Neural cell (in vitro differentiated cells): ENCODE data around the gene NEDD4L. TPM values are rescaled to one million over a fixed set of nuclear protein-coding genes. Genes with fewer than 3 reads are reported as not detected.

Source experiments
- H2AFZ ChIP-seq: fragments of 200-600, 300-800 bp; sonication (generic), shearing (Covaris generic); 2 replicates; pipeline ENCODE4 v1.6.0; 2014; ENCODE audit warnings: low read depth, mild to moderate bottlenecking, antibody characterized with exemption, low read length, moderate library complexity
- H3F3A ChIP-seq: fragments of 200-600 bp; shearing (Covaris generic); 2 replicates; pipeline ENCODE4 v1.6.1; 2016; ENCODE audit warnings: mild to moderate bottlenecking, moderate library complexity, mixed read lengths, antibody characterized with exemption, low read length; ENCODE audit not compliant: insufficient read depth, poor library complexity, severe bottlenecking
- H3K27ac ChIP-seq: fragments of 200-600, 300-800 bp; sonication (generic), shearing (Covaris generic); 2 replicates; pipeline ENCODE4 v1.5.1; 2014; ENCODE audit warnings: mild to moderate bottlenecking, low read length, moderate library complexity
- H3K27me3 ChIP-seq: fragments of 300-800, 200-600 bp; sonication (generic), shearing (Covaris generic); 2 replicates; pipeline ENCODE4 v1.6.0; 2014; ENCODE audit warnings: mild to moderate bottlenecking, low read depth, low read length, moderate library complexity; ENCODE audit not compliant: insufficient read depth
- H3K36me3 ChIP-seq: fragments of 300-800, 200-600 bp; sonication (generic), shearing (Covaris generic); 2 replicates; pipeline ENCODE4 v1.5.1; 2014; ENCODE audit warnings: mild to moderate bottlenecking, antibody characterized with exemption, low read length, moderate library complexity; ENCODE audit not compliant: insufficient read depth
- H3K4me2 ChIP-seq: fragments of 300-800, 200-600 bp; sonication (generic), shearing (Covaris generic); 2 replicates; pipeline ENCODE4 v1.6.0; 2014; ENCODE audit warnings: mild to moderate bottlenecking, low read length
- H3K4me3 ChIP-seq: fragments of 300-800, 200-600 bp; sonication (generic), shearing (Covaris generic); 2 replicates; pipeline ENCODE4 v1.5.1; 2014; ENCODE audit warnings: mild to moderate bottlenecking, low read length, moderate library complexity
- H3K79me2 ChIP-seq: fragments of 200-600 bp; shearing (Covaris generic); replicated peaks from 2 replicates; pipeline ENCODE4 v1.6.0; 2014; ENCODE audit warnings: mild to moderate bottlenecking, low read length, moderate library complexity; ENCODE audit not compliant: insufficient read depth
- H3K9ac ChIP-seq: fragments of 300-800, 200-600 bp; sonication (generic), shearing (Covaris generic); 2 replicates; pipeline ENCODE4 v1.6.1; 2016; ENCODE audit warnings: mild to moderate bottlenecking, low read length, mixed read lengths
- H3K9me2 ChIP-seq: fragments of 200-600 bp; shearing (Covaris generic); 2 replicates; pipeline ENCODE4 v1.6.1; 2016; ENCODE audit warnings: mild to moderate bottlenecking, low read length, mixed read lengths; ENCODE audit not compliant: insufficient read depth
- H3K9me3 ChIP-seq: fragments of 200-600, 300-800 bp; sonication (generic), shearing (Covaris generic); 2 replicates; pipeline ENCODE4 v1.6.1; 2016; ENCODE audit warnings: mild to moderate bottlenecking, mixed run types, low read length, moderate library complexity, mixed read lengths
- H4K20me1 ChIP-seq: fragments of 200-600 bp; shearing (Covaris generic); 2 replicates; pipeline ENCODE4 v1.6.1; 2016; ENCODE audit warnings: mild to moderate bottlenecking, mixed run types; ENCODE audit not compliant: insufficient read depth
- EP300 ChIP-seq: fragments of 450-650 bp; conservative IDR thresholded peaks from 2 replicates; pipeline ENCODE4 v1.6.1; 2014; ENCODE audit warnings: antibody characterized with exemption, mild to moderate bottlenecking, moderate library complexity; ENCODE audit not compliant: poor library complexity, severe bottlenecking
- EZH2 ChIP-seq: fragments of 200-600, 300-800 bp; shearing (Covaris generic), sonication (generic); IDR thresholded peaks from 2 replicates; pipeline ENCODE4 v1.6.1; 2014; ENCODE audit warnings: antibody characterized with exemption, low read length, borderline replicate concordance, mild to moderate bottlenecking; ENCODE audit not compliant: insufficient read depth, poor library complexity, severe bottlenecking
- MXI1 ChIP-seq: fragments of 450-650 bp; conservative IDR thresholded peaks from 2 replicates; pipeline ENCODE4 v1.6.1; 2014; ENCODE audit warnings: antibody characterized with exemption, mild to moderate bottlenecking; ENCODE audit not compliant: poor library complexity, severe bottlenecking
- POLR2AphosphoS5 ChIP-seq: IDR thresholded peaks from 2 replicates; pipeline ENCODE4 v1.6.1; 2012
- RAD21 ChIP-seq: fragments of 450-650 bp; conservative IDR thresholded peaks from 2 replicates; pipeline ENCODE4 v1.6.1; 2014; ENCODE audit warnings: antibody characterized with exemption, mild to moderate bottlenecking, moderate library complexity
- REST ChIP-seq: IDR thresholded peaks from 2 replicates; pipeline ENCODE4 v1.6.1; 2012; ENCODE audit warnings: borderline replicate concordance
- SMC3 ChIP-seq: fragments of 450-650 bp; conservative IDR thresholded peaks from 2 replicates; pipeline ENCODE4 v1.6.1; 2014; ENCODE audit warnings: antibody characterized with exemption, mild to moderate bottlenecking, moderate library complexity; ENCODE audit not compliant: poor library complexity
- TAF1 ChIP-seq: IDR thresholded peaks from 2 replicates; pipeline ENCODE4 v1.6.1; 2012; ENCODE audit warnings: low read depth
- polyA plus RNA-seq: library from polyadenylated mRNA; depleted of rRNA; stranded (reverse); fragments of >200 nt; gene quantifications from 2 replicates; pipeline ENCODE4 v1.2.3, GENCODE V29; 2014
- TF ChIP-seq, protein P1 (sequence below): fragments of 450-650 bp; IDR thresholded peaks from 2 replicates; pipeline ENCODE4 v1.5.1; 2014; ENCODE audit warnings: antibody characterized with exemption, mild to moderate bottlenecking, moderate library complexity; ENCODE audit not compliant: poor library complexity, severe bottlenecking

Gene NEDD4L
- polyA plus RNA-seq, 1 donor from 2014 or later = 97.9 TPM

DNA sequence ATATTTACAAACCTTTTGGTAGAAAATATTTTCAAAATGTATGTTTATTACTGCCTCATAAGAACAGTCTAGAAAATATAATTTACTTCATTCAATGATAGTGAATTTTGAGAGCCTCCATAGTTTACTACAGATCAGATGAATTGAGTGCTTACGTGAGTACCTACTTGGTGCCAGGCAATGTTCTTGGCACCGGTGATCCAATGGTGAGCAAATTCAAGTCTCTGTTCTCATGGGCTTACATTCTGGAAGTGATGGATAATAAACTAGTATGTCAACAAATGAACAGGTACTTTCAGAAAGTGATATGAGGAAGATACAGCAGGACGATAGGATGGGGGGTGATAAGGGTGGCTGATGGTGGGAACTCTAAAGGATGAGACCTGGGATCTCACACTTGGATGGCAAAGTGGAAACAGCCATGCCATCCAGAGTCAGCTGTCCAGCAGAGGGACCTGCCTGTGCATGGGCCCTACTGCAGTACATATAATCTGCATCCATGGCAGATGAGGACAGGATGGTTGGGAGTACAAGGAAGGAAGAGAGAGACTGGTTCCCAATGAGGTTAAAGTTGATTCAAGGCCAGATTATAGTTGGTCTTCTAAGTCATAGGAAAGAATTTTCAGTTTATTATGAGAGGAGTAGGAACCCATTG is 277.0 kb downstream of the NEDD4L start:
- Histone ChIP-seq H3K9me2 (no peaks in the 10 kb centered on the region), H3F3A (peaks cover 3% of the 10 kb centered on the region), H3K4me3 (no peak overlapping the region), H3K9ac (no peak overlapping the region), H3K27me3 (no peaks in the 10 kb centered on the region), H4K20me1 (no peaks in the 10 kb centered on the region), H3K27ac (no peak overlapping the region), H3K9me3 (no peaks in the 10 kb centered on the region), H3K36me3 (peaks cover 14% of the 10 kb centered on the region), H2AFZ (no peak overlapping the region), H3K79me2 (no peaks in the 10 kb centered on the region), H3K4me2 (no peak overlapping the region)
- TF ChIP-seq REST (no peak), POLR2AphosphoS5 (no peak), MXI1 (no peak), TAF1 (no peak), SMC3 (no peak), EZH2 (no peak), EP300 (no peak), RAD21 (no peak)
- TF ChIP-seq, protein P1, sequence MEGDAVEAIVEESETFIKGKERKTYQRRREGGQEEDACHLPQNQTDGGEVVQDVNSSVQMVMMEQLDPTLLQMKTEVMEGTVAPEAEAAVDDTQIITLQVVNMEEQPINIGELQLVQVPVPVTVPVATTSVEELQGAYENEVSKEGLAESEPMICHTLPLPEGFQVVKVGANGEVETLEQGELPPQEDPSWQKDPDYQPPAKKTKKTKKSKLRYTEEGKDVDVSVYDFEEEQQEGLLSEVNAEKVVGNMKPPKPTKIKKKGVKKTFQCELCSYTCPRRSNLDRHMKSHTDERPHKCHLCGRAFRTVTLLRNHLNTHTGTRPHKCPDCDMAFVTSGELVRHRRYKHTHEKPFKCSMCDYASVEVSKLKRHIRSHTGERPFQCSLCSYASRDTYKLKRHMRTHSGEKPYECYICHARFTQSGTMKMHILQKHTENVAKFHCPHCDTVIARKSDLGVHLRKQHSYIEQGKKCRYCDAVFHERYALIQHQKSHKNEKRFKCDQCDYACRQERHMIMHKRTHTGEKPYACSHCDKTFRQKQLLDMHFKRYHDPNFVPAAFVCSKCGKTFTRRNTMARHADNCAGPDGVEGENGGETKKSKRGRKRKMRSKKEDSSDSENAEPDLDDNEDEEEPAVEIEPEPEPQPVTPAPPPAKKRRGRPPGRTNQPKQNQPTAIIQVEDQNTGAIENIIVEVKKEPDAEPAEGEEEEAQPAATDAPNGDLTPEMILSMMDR = no peak

GRCh38 chr18:58321986-58322385 is 278.0 kb downstream of the NEDD4L start:
- H3K9me2 ChIP-seq = no peaks in the 10 kb centered on the region
- no peak overlapping the region for H3K27ac ChIP-seq
- no peak overlapping the region for H3K9ac ChIP-seq
- no peak overlapping the region for H2AFZ ChIP-seq
- no peaks in the 10 kb centered on the region for H4K20me1 ChIP-seq
- H3K4me2 ChIP-seq = no peak overlapping the region
- TF ChIP-seq SMC3 (peak; percentile 79), EZH2 (no peak), RAD21 (peak; percentile 81), POLR2AphosphoS5 (no peak), TAF1 (no peak)
- TF ChIP-seq, protein P1 = peak; percentile 75
- no peaks in the 10 kb centered on the region for H3K79me2 ChIP-seq
- no peaks in the 10 kb centered on the region for H3F3A ChIP-seq
- H3K36me3 ChIP-seq = peaks cover 14% of the 10 kb centered on the region
- no peak overlapping the region for H3K4me3 ChIP-seq
- no peaks in the 10 kb centered on the region for H3K9me3 ChIP-seq
- no peaks in the 10 kb centered on the region for H3K27me3 ChIP-seq
